Neuron (in vitro differentiated cells): Measurements from ENCODE around the gene ERCC2.
"Not testable (repeated sequence)": the region's sequence is repeated elsewhere in the genome, so short reads cannot be mapped to it uniquely, and the experiment has no call there.

ENCODE experiments used
- H2AFZ ChIP-seq: one replicate; pipeline ENCODE4 v1.6.1; 2013; ENCODE audit warnings: low read depth, mild to moderate bottlenecking, inconsistent platforms, low read length, moderate library complexity
- H3K27me3 ChIP-seq: one replicate; pipeline ENCODE4 v1.6.1; 2013; ENCODE audit warnings: low read length; ENCODE audit not compliant: insufficient read depth
- H3K36me3 ChIP-seq: one replicate; pipeline ENCODE4 v1.6.1; 2013; ENCODE audit warnings: low read length; ENCODE audit not compliant: insufficient read depth
- H3K4me1 ChIP-seq: one replicate; pipeline ENCODE4 v1.6.1; 2013; ENCODE audit warnings: low read length; ENCODE audit not compliant: insufficient read depth
- H3K4me3 ChIP-seq: 2 replicates; pipeline ENCODE4 v1.5.1; 2013; ENCODE audit warnings: mild to moderate bottlenecking, low read length, moderate library complexity
- H3K9me3 ChIP-seq: one replicate; pipeline ENCODE4 v1.6.1; 2013; ENCODE audit warnings: low read length

The ERCC2 gene

GRCh38 chr19:45327404-45328143, 42.8 kb downstream of the ERCC2 start:
- H3K27me3 ChIP-seq, result peaks cover 19% of the 10 kb centered on the region
- H3K36me3 ChIP-seq, result no peaks in the 10 kb centered on the region
- H2AFZ ChIP-seq, result no peak overlapping the region
- H3K4me1 ChIP-seq, result peaks cover 8% of the 10 kb centered on the region
- no peaks in the 10 kb centered on the region for H3K9me3 ChIP-seq
- H3K4me3 ChIP-seq, result no peak overlapping the region

- Histone ChIP-seq H3K4me1 (peaks cover 15% of the 10 kb centered on the region), H3K27me3 (peaks cover 27% of the 10 kb centered on the region), H3K4me3 (no peak overlapping the region), H3K9me3 (no peaks in the 10 kb centered on the region), H3K36me3 (no peaks in the 10 kb centered on the region), H2AFZ (no peak overlapping the region)
These were observed 45.9 kb downstream of the ERCC2 start for GRCh38 chr19:45324349-45324907.

GRCh38 chr19:45323671-45324081, 46.7 kb downstream of the ERCC2 start:
- Histone ChIP-seq H3K27me3 (peaks cover 27% of the 10 kb centered on the region), H3K4me1 (peaks cover 15% of the 10 kb centered on the region), H3K9me3 (no peaks in the 10 kb centered on the region), H2AFZ (peak overlapping the region; percentile 10), H3K36me3 (no peaks in the 10 kb centered on the region), H3K4me3 (no peak overlapping the region)

GRCh38 chr19:45322744-45323281, 47.6 kb downstream of the ERCC2 start, which contains the start of gene CKM:
CKM (minus strand) TSS chr19:45322875; CDS start chr19:45319713, 3,162 bp downstream.
- no peaks in the 10 kb centered on the region for H3K9me3 ChIP-seq
- H3K27me3 ChIP-seq, result peaks cover 27% of the 10 kb centered on the region
- H3K4me3 ChIP-seq, result no peak within 1 kb of the TSS
- peaks cover 15% of the 10 kb centered on the region for H3K4me1 ChIP-seq
- peak within 1 kb of the TSS; percentile 10 for H2AFZ ChIP-seq
- no peaks in the 10 kb centered on the region for H3K36me3 ChIP-seq

GRCh38 chr19:45322311-45322710, 48.1 kb downstream of the ERCC2 start:
- Histone ChIP-seq H3K4me1 (peaks cover 15% of the 10 kb centered on the region), H3K4me3 (no peak overlapping the region), H2AFZ (no peak overlapping the region), H3K9me3 (no peaks in the 10 kb centered on the region), H3K36me3 (no peaks in the 10 kb centered on the region), H3K27me3 (peaks cover 27% of the 10 kb centered on the region)

- Histone ChIP-seq H2AFZ (no peak overlapping the region), H3K4me3 (no peak overlapping the region), H3K9me3 (no peaks in the 10 kb centered on the region), H3K36me3 (no peaks in the 10 kb centered on the region), H3K4me1 (peaks cover 15% of the 10 kb centered on the region), H3K27me3 (peaks cover 27% of the 10 kb centered on the region)
These were observed 48.5 kb downstream of the ERCC2 start for GRCh38 chr19:45321848-45322247.

GRCh38 chr19:45320997-45321775, 49.2 kb downstream of the ERCC2 start:
- H3K9me3 ChIP-seq, result no peaks in the 10 kb centered on the region
- H3K27me3 ChIP-seq, result peaks cover 27% of the 10 kb centered on the region
- H3K36me3 ChIP-seq, result no peaks in the 10 kb centered on the region
- H2AFZ ChIP-seq, result no peak overlapping the region
- H3K4me1 ChIP-seq, result peaks cover 15% of the 10 kb centered on the region
- H3K4me3 ChIP-seq, result no peak overlapping the region

GRCh38 chr19:45315304-45315703, 55.1 kb downstream of the ERCC2 start:
- no peak overlapping the region for H2AFZ ChIP-seq

GRCh38 chr19:45314708-45315245, 55.6 kb downstream of the ERCC2 start:
- peaks cover 11% of the 10 kb centered on the region for H3K27me3 ChIP-seq
- no peak overlapping the region for H3K4me3 ChIP-seq
- no peaks in the 10 kb centered on the region for H3K36me3 ChIP-seq
- H2AFZ ChIP-seq, result no peak overlapping the region
- no peaks in the 10 kb centered on the region for H3K9me3 ChIP-seq
- H3K4me1 ChIP-seq, result no peaks in the 10 kb centered on the region

More at GRCh38 chr19:45315304-45315703, 55.1 kb downstream of the ERCC2 start:
- H3K36me3 ChIP-seq, result no peaks in the 10 kb centered on the region
- no peak overlapping the region for H3K4me3 ChIP-seq
- H3K27me3 ChIP-seq, result peaks cover 11% of the 10 kb centered on the region
- no peaks in the 10 kb centered on the region for H3K9me3 ChIP-seq
- no peaks in the 10 kb centered on the region for H3K4me1 ChIP-seq

- not testable (repeated sequence) for H3K9me3 ChIP-seq, H3K36me3 ChIP-seq, H3K4me1 ChIP-seq, H2AFZ ChIP-seq, H3K4me3 ChIP-seq
- H3K27me3 ChIP-seq, result peaks cover 11% of the 10 kb centered on the region
These were observed 58.1 kb downstream of the ERCC2 start for GRCh38 chr19:45312285-45312684.

- Histone ChIP-seq H3K36me3 (no peaks in the 10 kb centered on the region), H3K27me3 (peaks cover 11% of the 10 kb centered on the region), H3K9me3 (no peaks in the 10 kb centered on the region), H3K4me3 (no peak overlapping the region), H2AFZ (no peak overlapping the region), H3K4me1 (no peaks in the 10 kb centered on the region)
These were observed 58.8 kb downstream of the ERCC2 start for GRCh38 chr19:45311621-45312020.

- not testable (repeated sequence) for H3K36me3 ChIP-seq, H3K9me3 ChIP-seq, H3K4me1 ChIP-seq, H3K4me3 ChIP-seq, H3K27me3 ChIP-seq, H2AFZ ChIP-seq
These were observed 61.1 kb downstream of the ERCC2 start for GRCh38 chr19:45309322-45309721.

GRCh38 chr19:45307361-45307760, 63.0 kb downstream of the ERCC2 start:
- Histone ChIP-seq H3K4me3 (no peak overlapping the region), H2AFZ (no peak overlapping the region), H3K36me3 (no peaks in the 10 kb centered on the region), H3K4me1 (no peaks in the 10 kb centered on the region), H3K27me3 (no peaks in the 10 kb centered on the region), H3K9me3 (no peaks in the 10 kb centered on the region)
